NT2/D1 (cell line): Measurements from ENCODE around the gene IL1RN.

Experiments
- DNase-seq: peaks from one replicate; pipeline ENCODE4 v3.0.0-alpha.2; 2011; ENCODE audit warnings: low read depth, low spot score
- H3K27me3 ChIP-seq: 2 replicates; pipeline ENCODE4 v1.6.0; 2011; ENCODE audit warnings: mild to moderate bottlenecking; ENCODE audit not compliant: insufficient read length, insufficient read depth
- H3K36me3 ChIP-seq: 2 replicates; pipeline ENCODE4 v1.6.1; 2011; ENCODE audit warnings: mild to moderate bottlenecking, low read length, mixed read lengths; ENCODE audit not compliant: insufficient read depth, insufficient read length
- H3K4me1 ChIP-seq: 2 replicates; pipeline ENCODE4 v1.5.1; 2011; ENCODE audit not compliant: insufficient read depth, insufficient read length
- H3K4me3 ChIP-seq: 2 replicates; pipeline ENCODE4 v1.5.1; 2011; ENCODE audit warnings: low read depth; ENCODE audit not compliant: insufficient read length
- H3K9ac ChIP-seq: 2 replicates; pipeline ENCODE4 v1.6.0; 2011; ENCODE audit warnings: low read depth; ENCODE audit not compliant: insufficient read length
- H3K9me3 ChIP-seq: 2 replicates; pipeline ENCODE4 v1.5.1; 2011; ENCODE audit warnings: mild to moderate bottlenecking, low read length; ENCODE audit not compliant: insufficient read depth
- SUZ12 ChIP-seq: IDR thresholded peaks from 2 replicates; pipeline ENCODE4 v1.6.1; 2011; ENCODE audit not compliant: insufficient read length, insufficient read depth; ENCODE audit errors: extremely low read depth
- YY1 ChIP-seq: IDR thresholded peaks from 2 replicates; pipeline ENCODE4 v1.6.1; 2011; ENCODE audit not compliant: insufficient read length, insufficient read depth
- ZNF274 ChIP-seq: IDR thresholded peaks from 2 replicates; pipeline ENCODE4 v1.6.1; 2011; ENCODE audit warnings: mild to moderate bottlenecking, low read depth, low read length

IL1RN gene

DNA sequence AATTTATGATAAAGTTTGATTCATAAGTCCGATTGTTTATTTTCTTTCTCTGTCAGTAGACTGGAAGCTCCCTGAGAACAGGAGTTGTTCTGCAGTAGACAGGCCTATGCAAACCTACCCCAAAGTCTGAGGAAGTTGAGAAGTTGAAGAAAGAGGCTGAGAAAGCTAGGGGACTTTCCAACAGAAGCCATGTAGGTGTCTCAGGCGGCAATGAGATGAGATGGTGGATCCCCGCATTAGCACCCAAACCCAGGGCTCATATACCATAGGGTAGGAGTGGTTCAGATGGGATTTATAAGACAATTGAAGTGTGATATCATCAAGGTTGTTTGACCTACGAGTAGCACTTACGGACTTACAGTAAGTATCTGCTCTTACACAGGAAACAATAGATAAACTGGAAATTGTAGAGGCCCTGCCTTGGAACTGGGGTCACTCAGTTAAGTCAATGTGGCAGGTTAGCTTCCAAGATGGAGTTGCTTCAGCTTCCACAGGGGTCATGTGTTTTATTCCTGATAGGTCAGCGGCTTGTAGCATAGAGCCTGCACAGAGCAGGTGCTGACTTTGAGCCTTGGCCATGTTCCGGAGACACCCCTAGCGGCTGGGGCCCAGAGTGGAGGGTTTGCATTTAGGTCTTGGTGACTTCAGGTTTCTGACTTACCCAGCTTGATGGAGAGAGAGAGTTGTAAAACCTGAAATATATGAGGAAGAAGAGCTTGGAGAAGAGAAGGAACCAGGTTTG, 44.1 kb downstream of the IL1RN start:
- Histone ChIP-seq H3K4me3 (no peak overlapping the region), H3K9me3 (no peaks in the 10 kb centered on the region), H3K4me1 (peaks cover 13% of the 10 kb centered on the region), H3K27me3 (no peaks in the 10 kb centered on the region), H3K36me3 (no peaks in the 10 kb centered on the region), H3K9ac (no peak overlapping the region)
- TF ChIP-seq YY1 (no peak), SUZ12 (no peak), ZNF274 (no peak)
- DNase-seq = no peak

DNA sequence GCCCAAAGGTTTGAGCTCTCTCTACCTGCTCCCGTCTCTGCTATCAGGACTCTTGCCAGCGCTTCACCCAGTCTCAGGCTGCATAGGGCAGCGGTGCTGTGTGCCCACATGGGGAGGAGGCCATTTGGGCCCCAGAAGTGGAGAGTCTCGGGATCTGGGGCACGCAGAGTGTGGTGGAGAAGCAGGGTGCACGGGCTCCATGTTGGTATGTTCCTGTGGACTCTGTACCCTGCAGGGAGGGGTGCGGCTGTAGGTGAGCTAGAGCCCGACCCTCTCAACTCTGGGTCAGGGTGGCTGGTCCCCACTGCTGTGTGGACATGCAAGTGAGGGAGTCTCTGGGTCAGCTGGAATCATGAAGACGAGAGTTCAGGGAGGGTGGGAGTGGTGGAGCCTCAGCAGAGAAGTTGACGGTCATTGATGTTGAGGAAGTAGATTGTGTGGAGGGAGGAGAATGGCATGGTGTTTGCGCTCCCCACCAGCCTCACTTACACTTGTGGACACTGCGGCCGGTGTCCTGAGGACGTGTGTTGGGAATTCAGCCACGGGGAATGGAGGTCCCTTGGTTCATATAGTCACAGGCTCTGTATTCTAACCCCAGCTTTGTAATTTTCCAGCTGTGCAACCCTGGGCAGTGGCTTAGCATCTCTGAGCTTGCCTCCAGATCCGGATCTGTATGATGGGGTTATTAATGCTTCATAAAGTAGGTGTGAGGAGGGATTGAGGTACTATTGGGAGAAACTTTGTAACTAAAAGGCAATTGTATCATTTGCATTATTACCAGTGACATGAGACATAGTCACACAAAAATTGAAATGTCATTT, 45.5 kb downstream of the IL1RN start:
- no peaks in the 10 kb centered on the region for H3K36me3 ChIP-seq
- TF ChIP-seq SUZ12 (no peak), ZNF274 (no peak), YY1 (no peak)
- H3K4me1 ChIP-seq = peaks cover 13% of the 10 kb centered on the region
- H3K9ac ChIP-seq = no peak overlapping the region
- no peaks in the 10 kb centered on the region for H3K27me3 ChIP-seq
- no peak for DNase-seq
- H3K9me3 ChIP-seq = no peaks in the 10 kb centered on the region
- H3K4me3 ChIP-seq = no peak overlapping the region

- TF ChIP-seq ZNF274 (no peak), SUZ12 (no peak), YY1 (no peak)
- Histone ChIP-seq H3K36me3 (no peaks in the 10 kb centered on the region), H3K4me3 (no peak within 1 kb of the TSS), H3K27me3 (no peaks in the 10 kb centered on the region), H3K4me1 (peaks cover 13% of the 10 kb centered on the region), H3K9me3 (no peaks in the 10 kb centered on the region), H3K9ac (no peak within 1 kb of the TSS)
- DNase-seq = no peak
Observed at GRCh38 chr2:113173542-113174375, 46.4 kb downstream of the IL1RN start, which contains the start of gene PSD4. Gene PSD4, plus strand, starts transcription at chr2:113173971. Its CDS starts 8,486 bp downstream, at chr2:113182457.

- H3K36me3 ChIP-seq = no peaks in the 10 kb centered on the region
- H3K27me3 ChIP-seq = no peaks in the 10 kb centered on the region
- H3K4me1 ChIP-seq = peaks cover 13% of the 10 kb centered on the region
- no peak overlapping the region for H3K9ac ChIP-seq
- no peak for DNase-seq
- H3K9me3 ChIP-seq = no peaks in the 10 kb centered on the region
- no peak overlapping the region for H3K4me3 ChIP-seq
- TF ChIP-seq SUZ12 (no peak), YY1 (no peak), ZNF274 (no peak)
Observed at GRCh38 chr2:113174376-113174750, 47.0 kb downstream of the IL1RN start.

- no peak overlapping the region for H3K9ac ChIP-seq
- no peaks in the 10 kb centered on the region for H3K9me3 ChIP-seq
- TF ChIP-seq ZNF274 (no peak), YY1 (no peak), SUZ12 (no peak)
- DNase-seq = no peak
- H3K36me3 ChIP-seq = no peaks in the 10 kb centered on the region
- H3K27me3 ChIP-seq = no peaks in the 10 kb centered on the region
- peaks cover 15% of the 10 kb centered on the region for H3K4me1 ChIP-seq
- H3K4me3 ChIP-seq = no peak overlapping the region
Observed at GRCh38 chr2:113175042-113175628, 47.7 kb downstream of the IL1RN start.

GRCh38 chr2:113175736-113176695, 48.6 kb downstream of the IL1RN start:
- no peak overlapping the region for H3K9ac ChIP-seq
- DNase-seq = no peak

More at GRCh38 chr2:113175736-113176695, 48.6 kb downstream of the IL1RN start:
- Histone ChIP-seq H3K27me3 (no peaks in the 10 kb centered on the region), H3K36me3 (no peaks in the 10 kb centered on the region), H3K4me1 (peaks cover 17% of the 10 kb centered on the region), H3K9me3 (no peaks in the 10 kb centered on the region), H3K4me3 (no peak overlapping the region)
- TF ChIP-seq SUZ12 (no peak), YY1 (no peak), ZNF274 (no peak)
